Osteocyte (in vitro differentiated cells): Measurements from ENCODE around the gene WDR93. TPM values are rescaled to one million over a fixed set of nuclear protein-coding genes. Genes with fewer than 3 reads are reported as not detected.

Experiments
- DNase-seq: peaks from one replicate; pipeline ENCODE4 v3.0.0; 2021; ENCODE audit warnings: mixed read lengths; ENCODE audit not compliant: unreplicated experiment; ENCODE audit errors: extremely low spot score
- H3K27ac Mint-ChIP-seq: one replicate; pipeline ENCODE4 v1.8.0; 2021; ENCODE audit warnings: mild to moderate bottlenecking, mixed read lengths; ENCODE audit not compliant: unreplicated experiment
- H3K27me3 Mint-ChIP-seq: one replicate; pipeline ENCODE4 v1.8.0; 2021; ENCODE audit warnings: mixed read lengths; ENCODE audit not compliant: unreplicated experiment
- H3K36me3 Mint-ChIP-seq: one replicate; pipeline ENCODE4 v1.8.0; 2021; ENCODE audit warnings: mixed read lengths; ENCODE audit not compliant: unreplicated experiment
- H3K4me1 Mint-ChIP-seq: one replicate; pipeline ENCODE4 v1.8.0; 2021; ENCODE audit warnings: mixed read lengths; ENCODE audit not compliant: unreplicated experiment
- H3K4me3 Mint-ChIP-seq: one replicate; pipeline ENCODE4 v1.8.0; 2021; ENCODE audit warnings: mild to moderate bottlenecking, moderate library complexity, mixed read lengths; ENCODE audit not compliant: unreplicated experiment
- H3K9me3 Mint-ChIP-seq: one replicate; pipeline ENCODE4 v1.8.0; 2021; ENCODE audit warnings: mixed read lengths; ENCODE audit not compliant: unreplicated experiment
- total RNA-seq: library from RNA; stranded (reverse); gene quantifications from 2 replicates; pipeline ENCODE4 v1.2.1, GENCODE V29; 2021
- TF ChIP-seq, protein P1 (sequence below): fragments of 200-600 bp; sonication (generic); IDR thresholded peaks from 2 replicates; pipeline ENCODE4 v1.5.0; 2021; ENCODE audit warnings: antibody characterized with exemption, mild to moderate bottlenecking, moderate library complexity

The WDR93 gene
- total RNA-seq, 1 donor from 2014 or later: 0.19 TPM

DNA sequence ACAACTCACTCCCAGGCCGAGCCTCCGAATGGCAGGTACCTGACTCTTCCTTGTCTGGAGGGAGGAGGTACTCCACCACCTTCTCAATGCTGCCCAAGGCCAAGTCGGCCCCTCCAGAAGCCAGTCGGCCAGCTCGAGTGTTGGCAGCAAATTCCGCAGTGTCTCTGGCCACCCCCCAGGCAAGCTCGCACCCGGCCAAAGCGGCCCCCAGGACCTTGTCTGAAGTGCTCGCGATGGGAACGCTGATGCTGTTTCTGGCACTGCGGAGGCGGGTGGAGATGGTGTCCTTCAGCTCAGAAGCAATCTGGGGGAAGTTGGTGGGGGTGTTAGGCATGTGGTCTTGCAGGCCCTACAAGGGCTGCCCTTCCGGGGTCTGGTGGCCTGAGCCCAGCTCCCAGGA is 20.7 kb upstream of the WDR93 start:
- DNase-seq: no peak
- TF ChIP-seq, protein P1, sequence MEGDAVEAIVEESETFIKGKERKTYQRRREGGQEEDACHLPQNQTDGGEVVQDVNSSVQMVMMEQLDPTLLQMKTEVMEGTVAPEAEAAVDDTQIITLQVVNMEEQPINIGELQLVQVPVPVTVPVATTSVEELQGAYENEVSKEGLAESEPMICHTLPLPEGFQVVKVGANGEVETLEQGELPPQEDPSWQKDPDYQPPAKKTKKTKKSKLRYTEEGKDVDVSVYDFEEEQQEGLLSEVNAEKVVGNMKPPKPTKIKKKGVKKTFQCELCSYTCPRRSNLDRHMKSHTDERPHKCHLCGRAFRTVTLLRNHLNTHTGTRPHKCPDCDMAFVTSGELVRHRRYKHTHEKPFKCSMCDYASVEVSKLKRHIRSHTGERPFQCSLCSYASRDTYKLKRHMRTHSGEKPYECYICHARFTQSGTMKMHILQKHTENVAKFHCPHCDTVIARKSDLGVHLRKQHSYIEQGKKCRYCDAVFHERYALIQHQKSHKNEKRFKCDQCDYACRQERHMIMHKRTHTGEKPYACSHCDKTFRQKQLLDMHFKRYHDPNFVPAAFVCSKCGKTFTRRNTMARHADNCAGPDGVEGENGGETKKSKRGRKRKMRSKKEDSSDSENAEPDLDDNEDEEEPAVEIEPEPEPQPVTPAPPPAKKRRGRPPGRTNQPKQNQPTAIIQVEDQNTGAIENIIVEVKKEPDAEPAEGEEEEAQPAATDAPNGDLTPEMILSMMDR: no peak
- no peak overlapping the region for H3K27ac Mint-ChIP-seq
- H3K4me3 Mint-ChIP-seq: no peak overlapping the region
- no peaks in the 10 kb centered on the region for H3K27me3 Mint-ChIP-seq
- H3K36me3 Mint-ChIP-seq: no peaks in the 10 kb centered on the region
- no peaks in the 10 kb centered on the region for H3K9me3 Mint-ChIP-seq
- peaks cover 8% of the 10 kb centered on the region for H3K4me1 Mint-ChIP-seq

DNA sequence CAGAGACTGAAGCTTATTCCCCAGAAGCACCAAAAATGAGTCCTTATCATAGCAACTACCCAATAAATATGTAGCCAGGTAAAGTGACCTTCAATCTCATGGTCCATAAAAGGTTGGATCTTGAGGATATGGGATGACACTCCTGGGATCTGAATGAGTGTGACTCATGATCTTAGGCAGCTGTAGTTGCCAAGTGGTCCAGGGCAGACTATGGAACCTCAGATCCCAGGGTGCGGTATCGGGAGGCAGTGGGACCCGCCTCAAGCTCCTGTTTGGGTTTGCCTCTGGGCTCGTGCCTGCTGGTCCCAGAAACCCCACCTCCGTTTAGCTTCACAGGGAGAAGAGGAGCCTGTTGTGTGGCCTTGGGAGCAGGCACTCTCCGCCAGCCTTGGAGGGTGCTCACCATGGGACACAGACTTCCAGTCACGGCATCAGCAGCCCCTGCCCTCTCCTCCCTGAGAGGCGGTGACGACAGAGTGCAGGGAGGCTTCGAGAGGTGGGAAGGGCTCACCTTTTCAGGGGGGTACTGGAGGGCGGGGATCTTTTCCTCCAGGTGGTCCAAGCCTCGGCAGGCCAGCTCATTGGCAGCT is 19.5 kb upstream of the WDR93 start:
- Mint-ChIP-seq H3K4me1 (peaks cover 5% of the 10 kb centered on the region), H3K27me3 (no peaks in the 10 kb centered on the region), H3K27ac (no peak overlapping the region), H3K36me3 (no peaks in the 10 kb centered on the region), H3K9me3 (no peaks in the 10 kb centered on the region), H3K4me3 (no peak overlapping the region)
- TF ChIP-seq, protein P1: no peak
- DNase-seq: no peak

DNA sequence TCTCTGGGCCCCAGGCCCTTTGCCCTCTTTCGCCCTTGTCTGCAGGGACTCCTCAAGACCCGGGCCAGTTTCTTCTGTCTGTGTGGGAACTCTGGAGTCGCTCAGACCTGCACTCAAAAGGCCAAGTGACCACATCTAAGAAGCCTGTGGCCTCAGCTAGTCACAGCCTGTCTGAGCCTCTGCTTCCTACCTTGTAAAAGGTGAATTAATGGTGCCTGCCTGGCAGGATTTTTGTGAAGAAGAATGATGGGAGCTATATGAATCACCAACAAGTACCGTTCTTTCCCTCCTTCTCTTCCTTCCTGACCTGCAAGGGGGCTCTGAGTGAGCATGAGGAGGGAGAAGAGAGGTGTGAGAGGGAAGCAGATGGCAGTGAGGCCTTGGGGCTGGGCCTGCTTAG is 18.9 kb upstream of the WDR93 start:
- no peak overlapping the region for H3K27ac Mint-ChIP-seq

DNA sequence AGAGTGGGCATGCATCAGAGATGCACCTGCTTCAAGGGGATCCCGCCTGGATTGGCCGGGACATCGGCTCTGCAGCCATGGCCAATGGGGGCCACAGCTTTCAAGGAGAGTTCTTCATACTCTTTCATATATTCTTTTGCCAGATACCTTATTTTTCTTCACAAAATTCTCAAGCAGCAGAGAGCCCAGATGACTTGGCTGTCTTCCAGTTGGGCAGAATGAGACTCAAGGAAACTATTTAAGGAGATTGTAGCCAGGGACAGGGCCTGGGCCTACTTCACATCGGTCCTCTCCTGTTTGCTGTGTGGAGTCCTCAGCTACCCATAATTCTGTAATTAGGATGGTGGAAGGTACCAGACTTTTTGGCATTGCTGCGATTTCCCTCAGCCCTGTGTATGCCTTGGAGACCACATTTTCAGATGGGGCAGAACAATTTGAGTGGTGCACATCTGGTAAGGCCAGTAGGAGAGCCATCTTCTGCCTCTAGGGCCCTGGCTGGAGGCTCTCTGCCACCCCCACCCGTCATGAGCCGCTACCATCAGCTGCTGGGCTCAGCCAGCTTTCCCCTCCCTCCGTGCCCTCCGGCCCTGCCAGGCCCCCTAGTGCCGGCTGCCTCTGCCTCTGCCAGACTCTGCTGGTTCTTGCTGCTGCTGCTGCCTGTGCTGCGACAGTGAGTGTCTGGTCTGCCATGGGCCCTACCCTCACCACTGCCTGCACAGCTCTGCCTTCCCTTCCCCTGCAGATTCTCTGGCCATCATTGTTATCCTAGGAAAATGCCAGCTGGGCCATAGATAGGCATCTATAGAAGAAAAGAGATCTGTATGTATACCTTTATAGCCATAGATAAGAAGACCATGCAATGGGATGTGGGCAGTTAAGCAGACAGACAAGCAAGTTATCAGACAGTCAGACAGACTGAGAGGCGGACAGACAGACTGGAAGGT is 18.1 kb upstream of the WDR93 start:
- Mint-ChIP-seq H3K4me3 (no peak overlapping the region), H3K36me3 (no peaks in the 10 kb centered on the region), H3K27ac (no peak overlapping the region), H3K9me3 (no peaks in the 10 kb centered on the region), H3K27me3 (no peaks in the 10 kb centered on the region), H3K4me1 (peaks cover 5% of the 10 kb centered on the region)
- DNase-seq: no peak
- TF ChIP-seq, protein P1: no peak

More for the DNA sequence above, 18.9 kb upstream of the WDR93 start:
- Mint-ChIP-seq H3K4me1 (peaks cover 5% of the 10 kb centered on the region), H3K9me3 (no peaks in the 10 kb centered on the region), H3K36me3 (no peaks in the 10 kb centered on the region), H3K4me3 (no peak overlapping the region), H3K27me3 (no peaks in the 10 kb centered on the region)
- no peak for DNase-seq
- TF ChIP-seq, protein P1: no peak

DNA sequence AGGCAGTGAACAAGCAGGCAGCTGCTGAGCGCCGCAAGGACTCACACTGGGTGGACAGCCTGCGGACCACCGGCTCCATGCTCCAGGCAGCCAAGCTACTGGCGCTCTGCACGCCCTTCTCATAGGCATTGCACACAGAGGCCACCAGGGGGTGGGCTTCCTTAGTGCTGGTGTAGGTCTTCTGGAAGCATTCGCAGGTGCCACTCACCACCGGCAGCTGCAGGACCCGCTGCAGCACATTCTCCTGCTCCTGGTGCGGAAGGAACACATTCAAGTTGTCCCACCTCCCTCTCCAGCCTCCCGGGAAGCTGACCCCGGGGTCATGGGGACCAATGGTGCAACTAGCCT is 17.5 kb upstream of the WDR93 start:
- peaks cover 5% of the 10 kb centered on the region for H3K4me1 Mint-ChIP-seq
- TF ChIP-seq, protein P1: peak; percentile 42
- no peaks in the 10 kb centered on the region for H3K27me3 Mint-ChIP-seq
- H3K27ac Mint-ChIP-seq: no peak overlapping the region
- H3K4me3 Mint-ChIP-seq: no peak overlapping the region
- no peak for DNase-seq
- no peaks in the 10 kb centered on the region for H3K9me3 Mint-ChIP-seq
- no peaks in the 10 kb centered on the region for H3K36me3 Mint-ChIP-seq
